Calu3 (cell line): ENCODE data around the gene PSMD14. TPM values are rescaled to one million over a fixed set of nuclear protein-coding genes. Genes with fewer than 3 reads are reported as not detected.
A peak's percentile ranks its signal among the peaks of the same experiment; 100 is the strongest.

Experiments used
- BruUV-seq: library from RNA; stranded (reverse); fragments of 400-500 nt; replicated peaks from 2 replicates; lab custom pipeline; 2021; lab: Mats Ljungman, UMichigan
- CTCF ChIA-PET: fragments of 300-600 bp; sonication (Branson Sonifier 250); formaldehyde crosslinking; loops from one replicate; lab custom pipeline; 2022; ENCODE audit warnings: antibody characterized with exemption; lab: Charles Lee
- DNase-seq: peaks from one replicate; pipeline ENCODE4 v3.0.0; 2022
- H3K27ac Mint-ChIP-seq: one replicate; pipeline ENCODE4 v1.8.0; 2022; ENCODE audit warnings: mixed read lengths; ENCODE audit not compliant: unreplicated experiment
- H3K27me3 Mint-ChIP-seq: one replicate; pipeline ENCODE4 v1.8.0; 2022; ENCODE audit warnings: mixed read lengths; ENCODE audit not compliant: unreplicated experiment
- H3K36me3 Mint-ChIP-seq: one replicate; pipeline ENCODE4 v1.8.0; 2022; ENCODE audit warnings: mild to moderate bottlenecking, moderate library complexity, mixed read lengths; ENCODE audit not compliant: insufficient read depth, unreplicated experiment
- H3K4me1 Mint-ChIP-seq: one replicate; pipeline ENCODE4 v1.8.0; 2022; ENCODE audit warnings: mild to moderate bottlenecking, low read depth, mixed read lengths; ENCODE audit not compliant: unreplicated experiment
- H3K4me3 Mint-ChIP-seq: one replicate; pipeline ENCODE4 v1.8.0; 2022; ENCODE audit warnings: mild to moderate bottlenecking, low read depth, moderate library complexity, mixed read lengths; ENCODE audit not compliant: unreplicated experiment
- H3K9me3 Mint-ChIP-seq: one replicate; pipeline ENCODE4 v1.8.0; 2022; ENCODE audit warnings: low read depth, mixed read lengths; ENCODE audit not compliant: unreplicated experiment
- intact Hi-C: fragments of 100-400 bp; cut with micrococcal nuclease; formaldehyde crosslinking; loops from one replicate; pipeline ENCODE4 v1.10.0; 2022; ENCODE audit not compliant: unreplicated experiment
- total RNA-seq: library from RNA; stranded (reverse); gene quantifications from 2 replicates; pipeline ENCODE4 v1.2.3, GENCODE V29; 2022
- TF ChIP-seq, protein P1 (sequence below): fragments of 200-600 bp; IDR thresholded peaks from one replicate; pipeline ENCODE4 v1.8.0; 2022; ENCODE audit warnings: antibody characterized with exemption; ENCODE audit not compliant: unreplicated experiment

The PSMD14 gene
- total RNA-seq, 1 experiment from 2014 or later: 97.4 TPM

DNA sequence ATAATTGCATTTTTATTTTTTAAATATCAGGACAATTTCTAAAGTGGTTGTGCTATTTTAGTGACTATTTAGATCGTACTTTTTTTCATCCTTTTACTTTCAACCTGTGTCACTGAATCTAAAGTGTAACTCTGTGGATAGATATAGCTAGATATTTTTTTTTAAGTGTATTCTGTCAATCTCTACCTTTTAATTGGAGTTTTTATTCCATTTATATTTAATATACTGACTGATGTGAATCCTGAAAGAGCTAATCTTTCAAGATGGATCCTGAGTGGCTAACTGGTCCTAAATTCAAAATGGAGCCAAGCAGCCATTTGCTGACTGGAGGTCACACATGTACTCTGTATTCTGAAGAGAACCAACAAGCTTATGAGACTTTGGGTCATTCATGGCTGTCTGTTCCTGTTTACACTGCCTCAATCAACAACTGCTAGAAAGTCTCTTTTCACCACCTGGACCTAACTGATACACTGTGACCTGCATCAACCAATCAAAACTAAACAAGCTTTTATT, 4.6 kb upstream of the PSMD14 start:
- CTCF ChIA-PET: no interaction called here
- Mint-ChIP-seq H3K4me3 (no peak overlapping the region), H3K36me3 (peaks cover 13% of the 10 kb centered on the region), H3K4me1 (peaks cover 13% of the 10 kb centered on the region), H3K9me3 (no peaks in the 10 kb centered on the region), H3K27me3 (no peaks in the 10 kb centered on the region), H3K27ac (no peak overlapping the region)
- BruUV-seq: no TSS peak
- intact Hi-C loops: no loop called here
- TF ChIP-seq, protein P1, sequence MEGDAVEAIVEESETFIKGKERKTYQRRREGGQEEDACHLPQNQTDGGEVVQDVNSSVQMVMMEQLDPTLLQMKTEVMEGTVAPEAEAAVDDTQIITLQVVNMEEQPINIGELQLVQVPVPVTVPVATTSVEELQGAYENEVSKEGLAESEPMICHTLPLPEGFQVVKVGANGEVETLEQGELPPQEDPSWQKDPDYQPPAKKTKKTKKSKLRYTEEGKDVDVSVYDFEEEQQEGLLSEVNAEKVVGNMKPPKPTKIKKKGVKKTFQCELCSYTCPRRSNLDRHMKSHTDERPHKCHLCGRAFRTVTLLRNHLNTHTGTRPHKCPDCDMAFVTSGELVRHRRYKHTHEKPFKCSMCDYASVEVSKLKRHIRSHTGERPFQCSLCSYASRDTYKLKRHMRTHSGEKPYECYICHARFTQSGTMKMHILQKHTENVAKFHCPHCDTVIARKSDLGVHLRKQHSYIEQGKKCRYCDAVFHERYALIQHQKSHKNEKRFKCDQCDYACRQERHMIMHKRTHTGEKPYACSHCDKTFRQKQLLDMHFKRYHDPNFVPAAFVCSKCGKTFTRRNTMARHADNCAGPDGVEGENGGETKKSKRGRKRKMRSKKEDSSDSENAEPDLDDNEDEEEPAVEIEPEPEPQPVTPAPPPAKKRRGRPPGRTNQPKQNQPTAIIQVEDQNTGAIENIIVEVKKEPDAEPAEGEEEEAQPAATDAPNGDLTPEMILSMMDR: no peak
- DNase-seq: no peak

DNA sequence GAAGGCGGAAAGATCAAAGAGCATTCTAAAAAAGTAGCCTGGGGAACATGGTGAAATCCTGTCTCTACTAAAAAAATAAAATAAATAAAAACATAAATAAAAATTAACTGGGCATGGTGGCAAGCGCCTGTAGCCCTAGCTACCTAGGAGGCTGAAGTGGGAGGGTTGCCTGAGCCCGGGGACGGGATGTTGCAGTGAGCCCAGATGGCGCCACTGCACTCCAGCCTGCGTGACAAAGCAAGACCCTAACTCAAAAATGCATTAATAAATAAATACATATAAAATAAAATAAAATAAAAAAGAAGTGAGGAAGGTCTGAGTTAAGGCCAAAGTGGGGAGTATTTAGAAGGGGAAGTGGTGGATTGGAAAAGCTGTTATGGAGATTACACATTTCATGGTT, 1.3 kb upstream of the PSMD14 start:
- H3K27me3 Mint-ChIP-seq: no peaks in the 10 kb centered on the region
- CTCF ChIA-PET: no interaction called here
- H3K27ac Mint-ChIP-seq: peak overlapping the region; percentile 89
- TF ChIP-seq, protein P1: no peak
- no TSS peak for BruUV-seq
- peak overlapping the region; percentile 95 for H3K4me3 Mint-ChIP-seq
- H3K9me3 Mint-ChIP-seq: no peaks in the 10 kb centered on the region
- intact Hi-C loops: no loop called here
- peaks cover 13% of the 10 kb centered on the region for H3K4me1 Mint-ChIP-seq
- peaks cover 28% of the 10 kb centered on the region for H3K36me3 Mint-ChIP-seq
- no peak for DNase-seq

DNA sequence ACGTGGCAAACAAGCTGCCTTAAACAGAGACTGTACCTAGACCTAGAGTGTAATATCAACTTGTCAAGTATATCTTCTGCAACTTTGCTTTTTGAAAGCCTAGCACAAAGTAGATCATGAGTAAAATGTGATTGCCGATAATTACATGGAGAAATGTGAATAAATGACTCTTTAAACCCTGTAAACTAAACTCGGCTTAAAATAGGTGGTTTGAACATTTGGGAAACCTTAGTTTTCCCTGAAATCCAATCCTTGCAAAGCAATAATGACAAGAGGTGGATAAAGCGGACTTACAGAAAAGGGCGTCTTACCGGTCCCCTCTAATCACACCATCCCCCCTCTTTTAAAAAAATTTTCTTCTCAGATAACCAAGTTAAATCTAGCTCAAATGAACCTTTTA, 549 bp upstream of the PSMD14 start:
- Mint-ChIP-seq H3K27ac (peak overlapping the region; percentile 89), H3K4me3 (peak overlapping the region; percentile 95), H3K9me3 (no peaks in the 10 kb centered on the region), H3K36me3 (peaks cover 32% of the 10 kb centered on the region), H3K27me3 (no peaks in the 10 kb centered on the region), H3K4me1 (peaks cover 13% of the 10 kb centered on the region)
- TF ChIP-seq, protein P1: no peak
- intact Hi-C loops: no loop called here
- TSS peak; percentile 85 for BruUV-seq
- CTCF ChIA-PET: interaction anchor here (0.6 kb wide), 1 partner anchor 23 kb away, joined by 6 read pairs; no protein-coding TSS in a partner anchor
- DNase-seq: no peak

DNA sequence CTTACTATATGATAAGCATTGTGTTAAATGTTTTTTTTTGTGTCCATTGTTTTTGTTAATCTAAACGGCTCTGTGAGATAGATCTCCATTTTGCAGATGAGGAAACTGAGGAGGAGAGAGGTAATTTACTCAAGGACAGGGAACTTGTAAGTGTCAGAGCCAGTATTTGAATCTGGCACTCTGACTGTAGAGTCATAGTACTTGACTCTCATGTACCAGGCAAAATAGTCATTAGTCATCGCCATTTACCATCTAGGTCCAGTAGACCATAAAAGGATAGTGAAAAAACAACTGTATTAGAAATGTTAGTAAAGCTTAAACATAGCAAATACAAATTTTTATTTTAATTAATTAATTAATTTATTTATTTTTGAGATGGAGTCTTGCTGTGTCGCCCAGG, 4.8 kb downstream of the PSMD14 start:
- CTCF ChIA-PET: no interaction called here
- H3K27ac Mint-ChIP-seq: no peak overlapping the region
- no peaks in the 10 kb centered on the region for H3K27me3 Mint-ChIP-seq
- H3K4me1 Mint-ChIP-seq: no peaks in the 10 kb centered on the region
- no peak overlapping the region for H3K4me3 Mint-ChIP-seq
- DNase-seq: no peak
- BruUV-seq: no TSS peak
- TF ChIP-seq, protein P1: no peak
- H3K36me3 Mint-ChIP-seq: peaks cover 32% of the 10 kb centered on the region
- intact Hi-C loops: no loop called here
- no peaks in the 10 kb centered on the region for H3K9me3 Mint-ChIP-seq
